Stimulated activated CD4-positive, alpha-beta T cell treated with anti-CD3 and anti-CD28 coated beads, Interleukin-15, amount 100 ng/mL, for 1 hour (primary cell): ENCODE data around the gene ANKH.
"Not testable (repeated sequence)": the region's sequence is repeated elsewhere in the genome, so short reads cannot be mapped to it uniquely, and the experiment has no call there.

Experiments
- DNase-seq, 2 donors: peaks; one replicate each; pipeline ENCODE4 v3.0.0-alpha.2; 2020; ENCODE audit warnings: low read depth in 1 of 2, low spot score in 1 of 2

Gene ANKH

DNA sequence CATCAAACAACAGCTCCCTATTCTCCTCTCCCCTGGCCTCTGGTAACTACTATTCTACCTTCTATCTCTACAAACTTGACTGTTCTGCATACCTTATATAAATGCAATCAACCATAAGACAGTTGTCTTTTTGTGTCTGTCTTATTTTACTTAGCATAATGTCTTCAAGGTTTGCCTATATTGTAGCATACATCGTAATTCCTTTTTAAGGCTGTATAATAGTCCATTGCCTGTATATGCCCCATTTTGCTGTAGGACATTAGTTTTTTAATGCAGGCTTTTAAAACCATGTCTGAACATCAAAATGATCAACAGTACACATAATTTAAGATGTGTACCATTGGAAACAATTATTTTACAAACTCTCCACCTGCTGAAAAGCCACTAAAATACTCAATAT, 12.4 kb downstream of the ANKH start:
- no peak for DNase-seq

DNA sequence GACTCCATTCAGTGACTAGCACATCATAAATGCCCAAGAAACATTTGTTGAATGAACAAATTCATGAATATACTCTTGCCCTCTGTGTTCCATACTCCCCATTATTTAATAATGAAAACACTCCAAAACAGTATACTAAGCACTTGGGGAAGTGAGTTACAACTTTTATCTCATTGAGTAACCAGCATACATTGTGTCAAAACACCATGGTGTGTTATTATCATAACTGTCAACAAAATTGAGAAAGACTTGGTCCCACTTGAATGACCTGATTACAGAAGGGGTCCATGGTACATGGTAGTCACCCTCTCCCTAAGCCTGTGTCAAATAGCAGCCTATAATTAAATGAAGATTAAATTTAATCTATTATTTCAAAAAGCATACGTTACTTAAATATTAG, 16.2 kb downstream of the ANKH start:
- DNase-seq = no peak

DNA sequence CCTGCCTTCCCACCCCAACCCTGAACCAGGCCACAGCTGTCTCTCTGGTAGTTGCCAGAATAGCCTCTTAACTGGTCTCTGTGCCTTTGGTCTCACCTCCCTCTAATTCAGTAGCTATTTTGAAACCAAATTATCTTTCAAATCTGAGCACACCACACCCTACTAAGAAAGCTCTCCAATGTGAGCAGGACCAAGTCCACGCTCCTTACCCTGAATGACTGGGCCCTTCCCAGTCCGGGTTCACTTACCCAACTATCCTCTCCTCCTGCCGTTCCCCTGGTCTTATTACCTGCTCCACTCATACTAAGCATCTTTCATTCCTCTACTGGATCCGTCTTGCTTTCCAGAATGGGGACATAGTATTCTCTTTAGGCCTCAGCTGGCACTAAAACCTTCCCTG, 16.8 kb downstream of the ANKH start:
- no peak for DNase-seq

DNA sequence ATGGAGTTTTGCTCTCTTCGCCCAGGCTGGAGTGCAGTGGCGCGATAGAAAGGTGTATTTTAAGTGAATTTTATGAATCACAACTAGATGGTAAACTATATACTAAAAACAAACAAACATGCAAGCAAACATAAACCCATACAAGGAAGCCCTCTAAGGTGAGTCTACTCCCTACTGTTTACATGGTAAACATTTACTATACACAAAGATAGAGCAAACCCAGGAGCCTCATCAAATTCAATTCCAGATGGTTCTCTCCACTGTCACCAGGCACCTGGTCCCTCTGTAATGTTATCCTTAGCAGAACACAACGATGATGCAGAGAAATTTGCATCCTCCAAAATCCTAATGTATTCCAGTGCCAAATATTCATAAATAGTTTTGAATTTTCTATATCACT, 17.9 kb downstream of the ANKH start:
- no peak for DNase-seq

DNA sequence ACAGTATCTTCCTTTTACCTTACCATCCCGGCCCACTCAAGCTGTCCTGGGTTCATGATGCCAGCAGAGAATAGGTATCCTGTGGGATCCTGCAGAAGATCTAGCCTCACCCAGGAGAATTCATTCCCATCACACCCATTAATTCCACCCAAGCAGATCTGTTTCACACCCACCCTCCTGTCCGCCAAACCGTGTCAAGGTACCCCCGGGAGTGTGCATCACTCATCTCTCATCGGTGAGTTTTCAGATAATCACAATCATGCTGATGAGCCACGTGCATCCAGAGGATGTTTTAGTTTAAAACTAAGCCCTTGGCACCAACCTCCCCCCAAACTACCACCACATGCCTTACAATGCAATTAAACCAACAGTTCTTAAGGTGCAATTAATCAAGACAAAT, 18.8 kb downstream of the ANKH start:
- no peak for DNase-seq

GRCh38 chr5:14851999-14852526, 19.5 kb downstream of the ANKH start:
- no peak for DNase-seq

- DNase-seq = no peak
Observed at GRCh38 chr5:14851597-14851996, 20.0 kb downstream of the ANKH start.

GRCh38 chr5:14851050-14851419, 20.5 kb downstream of the ANKH start:
- DNase-seq = no peak

- no peak for DNase-seq
Observed at GRCh38 chr5:14850419-14851049, 21.0 kb downstream of the ANKH start.

- DNase-seq = no peak
Observed at GRCh38 chr5:14849516-14850294, 21.9 kb downstream of the ANKH start.

DNA sequence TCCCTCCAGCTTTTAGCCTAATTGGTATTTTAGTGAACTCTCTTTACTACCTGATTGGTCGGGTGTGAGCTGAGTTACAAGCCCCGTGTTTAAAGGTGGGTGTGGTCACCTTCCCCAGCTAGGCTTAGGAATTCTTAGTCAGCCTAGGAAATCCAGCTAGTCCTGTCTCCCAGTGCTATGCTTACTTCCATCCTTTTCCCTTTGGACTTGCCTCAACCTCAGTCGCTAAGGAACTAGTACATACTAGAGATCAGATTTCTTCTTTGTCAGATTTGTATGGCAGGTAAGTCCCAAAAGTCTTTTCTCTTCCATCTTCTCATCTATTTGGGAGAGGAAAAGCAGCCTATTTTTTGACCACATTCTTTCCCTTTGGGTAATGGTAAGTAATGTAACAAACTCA, 22.6 kb downstream of the ANKH start:
- DNase-seq = not testable (repeated sequence)

- DNase-seq = no peak
Observed at GRCh38 chr5:14848385-14848784, 23.2 kb downstream of the ANKH start.

GRCh38 chr5:14847471-14847870, 24.1 kb downstream of the ANKH start:
- no peak for DNase-seq

DNA sequence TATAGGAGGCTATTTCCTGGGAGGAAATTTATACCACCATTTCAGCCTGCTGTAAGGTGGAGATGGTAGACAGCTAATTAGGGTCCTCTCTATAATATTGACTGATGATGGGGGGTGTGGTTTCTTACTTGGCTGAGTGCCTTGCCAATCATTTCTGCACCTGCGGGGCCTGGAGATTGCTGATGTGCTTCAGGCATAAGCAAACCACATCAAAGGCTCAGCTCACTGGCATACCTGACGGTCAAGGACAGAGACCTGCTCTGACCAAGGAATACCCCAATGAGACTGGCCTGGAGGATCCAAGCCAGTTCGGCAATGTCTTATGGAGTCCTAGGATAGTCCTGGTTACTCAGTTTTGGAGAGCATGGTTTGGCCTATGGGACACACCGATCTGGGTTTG, 29.5 kb downstream of the ANKH start:
- DNase-seq = no peak

- DNase-seq = no peak
Observed at GRCh38 chr5:14840624-14841023, 31.0 kb downstream of the ANKH start.

DNA sequence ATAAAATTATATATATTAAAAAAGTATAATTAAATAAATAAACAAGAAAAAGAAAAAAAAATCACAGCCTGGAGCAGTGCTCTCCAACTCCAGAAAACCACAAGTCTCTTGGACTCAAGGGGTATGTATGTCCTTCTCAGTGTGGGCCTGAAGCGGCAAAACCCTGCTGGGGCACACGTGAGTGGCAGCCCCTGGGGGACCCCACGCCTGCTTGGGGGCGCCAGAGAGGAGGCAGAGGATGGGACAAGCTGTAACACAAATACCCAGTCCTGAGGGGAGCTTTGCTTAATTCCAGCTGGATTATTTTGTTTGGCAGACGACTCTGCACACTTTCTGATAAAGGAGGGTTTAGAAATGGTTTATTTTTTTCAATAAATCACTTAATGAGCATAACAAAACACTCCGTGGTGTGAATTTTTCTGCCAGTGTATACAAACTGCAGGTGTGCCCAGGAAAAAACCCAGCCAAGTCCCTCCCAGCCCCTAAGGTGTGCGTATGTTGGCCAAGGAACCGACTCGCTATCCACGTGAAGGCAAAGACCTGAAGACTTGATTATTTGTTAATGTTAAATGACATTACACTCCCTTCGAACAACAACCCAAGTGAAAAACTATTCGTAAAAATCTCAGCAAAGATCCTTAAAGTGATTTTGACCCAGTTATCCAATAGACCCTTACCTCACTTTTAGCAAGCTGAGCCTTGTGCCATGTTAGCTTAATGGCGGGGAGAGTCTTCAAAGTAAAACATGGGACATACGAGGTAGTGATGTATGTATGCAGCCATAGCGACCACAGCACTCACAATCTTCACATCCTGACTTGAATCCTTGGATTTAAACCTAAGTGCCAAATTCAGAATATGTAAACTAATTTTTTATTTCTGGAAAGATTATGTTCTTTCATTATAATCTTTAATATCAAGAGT, 32.9 kb downstream of the ANKH start:
- no peak for DNase-seq

- not testable (repeated sequence) for DNase-seq
Observed at GRCh38 chr5:14837423-14838122, 34.0 kb downstream of the ANKH start.

DNA sequence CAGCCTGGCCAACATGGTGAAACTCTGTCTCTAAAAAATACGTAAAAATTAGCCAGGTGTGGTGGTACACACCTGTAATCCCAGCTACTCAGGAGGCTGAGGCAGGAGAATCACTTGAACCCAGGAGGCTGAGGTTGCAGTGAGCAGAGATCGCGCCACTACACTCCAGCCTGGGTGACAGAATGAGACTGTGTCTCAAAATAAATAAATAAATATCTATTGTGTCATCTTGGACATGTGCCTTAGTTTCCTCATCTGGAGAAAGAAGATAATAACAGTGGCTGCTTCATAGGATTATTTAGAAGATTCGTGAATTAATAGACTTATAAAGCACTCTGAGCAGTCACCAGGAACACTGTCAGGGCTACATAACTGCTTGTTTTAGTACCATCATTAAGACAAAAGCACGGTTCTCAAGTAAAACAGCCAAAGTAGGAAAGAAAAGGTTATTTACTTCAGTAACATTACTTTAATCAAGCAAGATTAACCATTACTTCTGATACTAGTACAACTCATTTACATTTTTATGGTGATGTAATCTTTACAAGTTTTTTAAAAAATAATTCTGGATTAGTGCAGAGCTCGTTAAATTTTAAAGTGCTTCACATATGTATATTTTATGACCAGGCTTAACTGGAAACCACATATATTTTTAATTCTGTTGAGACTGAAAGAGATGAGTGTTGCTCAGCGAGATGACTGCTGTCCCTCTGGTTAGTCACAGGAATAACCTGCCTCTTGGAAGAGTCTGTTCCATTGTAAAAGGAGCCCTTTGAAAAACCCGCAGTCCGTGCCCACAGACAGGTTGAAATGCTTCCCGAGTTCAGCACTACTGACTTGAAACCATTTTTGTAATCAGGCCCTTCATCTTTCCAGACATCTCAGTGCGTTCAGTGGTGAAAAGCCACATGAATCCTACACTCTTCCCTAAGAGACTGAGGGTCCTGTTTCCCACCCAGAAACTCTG, 36.7 kb downstream of the ANKH start:
- no peak for DNase-seq

DNA sequence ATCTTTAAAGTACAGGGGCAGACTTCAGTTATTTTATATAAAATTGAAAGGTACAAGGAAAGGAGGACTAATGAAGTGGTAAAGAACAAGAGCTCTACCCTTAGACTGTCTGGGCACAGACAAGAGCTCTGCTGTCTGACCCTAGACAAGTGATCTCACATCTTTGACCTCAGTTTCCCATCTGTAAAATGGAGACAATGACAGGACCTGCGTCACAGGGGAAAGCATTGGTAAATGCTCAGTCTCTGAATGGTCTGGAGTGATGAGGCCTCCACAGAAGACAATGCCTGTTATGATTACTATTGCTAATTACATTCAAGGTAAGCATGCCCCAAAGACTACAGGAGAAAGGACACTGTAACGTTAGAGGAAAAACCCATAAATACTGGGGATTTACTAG, 37.5 kb downstream of the ANKH start:
- no peak for DNase-seq

DNA sequence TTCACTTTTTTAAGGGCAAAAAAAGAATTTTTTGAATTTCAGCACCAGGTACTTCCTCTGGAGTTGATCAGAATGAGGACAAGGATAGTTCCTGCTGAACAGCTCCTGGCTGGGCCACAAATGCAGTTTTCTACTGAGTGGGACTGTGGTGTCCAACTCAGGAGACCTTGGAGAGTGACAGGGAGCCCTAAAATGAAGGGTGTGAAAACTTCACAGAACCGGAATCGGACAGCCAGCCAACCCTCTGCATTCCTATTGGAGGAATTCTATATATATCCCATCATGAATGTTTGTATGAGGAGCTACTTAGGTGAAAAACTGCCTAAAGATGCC, 40.6 kb downstream of the ANKH start:
- no peak for DNase-seq
